ENCODE data around the gene CPE. TPM values are rescaled to one million over a fixed set of nuclear protein-coding genes. Genes with fewer than 3 reads are reported as not detected.

Gene CPE
- total and polyA plus RNA-seq, 2 donors (not counting 3 experiments of a cell fraction or from before 2014, with no cell fraction given) = 2.7 to 9.2 TPM

DNA sequence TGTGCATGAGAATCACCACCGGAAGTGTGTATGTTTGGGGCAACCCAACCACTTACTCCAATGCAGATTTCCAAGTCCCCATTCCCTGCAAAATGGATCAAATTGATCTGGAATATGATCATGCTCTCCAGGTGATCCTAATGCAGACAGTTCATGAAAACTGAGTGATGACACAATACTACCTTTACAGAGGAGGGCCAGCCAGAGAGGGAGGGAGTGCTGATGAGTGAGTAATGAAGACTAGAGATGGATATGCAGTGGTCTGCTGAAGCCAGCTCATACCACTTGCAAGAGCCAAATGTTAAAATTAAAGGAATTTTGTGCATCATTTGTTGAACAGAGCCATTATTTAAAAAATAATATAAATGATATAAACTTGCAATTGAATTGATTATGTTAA, 10.2 kb upstream of the CPE start:
- DNase-seq (ENCODE audit: low read depth, low spot score) (no peak), FAIRE-seq (no peak)
- Histone ChIP-seq H3K9ac (replicated peaks; ENCODE audit: extremely low read depth, insufficient read depth, low read length) (no peak overlapping the region), H3K9me3 (replicated peaks; ENCODE audit: control insufficient read depth, insufficient read depth, low read length) (no peaks in the 10 kb centered on the region), H3K4me1 (ENCODE audit: control insufficient read depth, extremely low read depth, insufficient read depth, low read length) (no peaks in the 10 kb centered on the region), H3K4me2 (ENCODE audit: insufficient read depth, low read length) (no peak overlapping the region), H3K9me1 (replicated peaks; ENCODE audit: control insufficient read depth, extremely low read depth, insufficient read depth, low read length) (no peaks in the 10 kb centered on the region), H3K27ac (ENCODE audit: insufficient read depth, low read depth, low read length) (no peak overlapping the region), H4K20me1 (replicated peaks; ENCODE audit: control insufficient read depth, extremely low read depth, insufficient read depth, low read length) (no peaks in the 10 kb centered on the region), H3K27me3 (ENCODE audit: control insufficient read depth in 2 of 2, insufficient read depth in 2 of 2, low read length in 2 of 2) (peaks cover 0 to 2% of the 10 kb centered on the region in 2 experiments), H3K4me3 (replicated peaks in 1 of 3; ENCODE audit: insufficient read depth in 1 of 3, low read depth in 1 of 3, low read length in 3 of 3) (no peak overlapping the region), H2AFZ (ENCODE audit: low read depth, low read length) (no peak overlapping the region), H3K79me2 (ENCODE audit: control insufficient read depth, insufficient read depth, low read length) (no peaks in the 10 kb centered on the region), H3K36me3 (ENCODE audit: control insufficient read depth in 2 of 2, extremely low read depth in 1 of 2, insufficient read depth in 2 of 2, low read length in 2 of 2) (no peaks in the 10 kb centered on the region)
- dilution Hi-C loops (cut with MboI; ENCODE audit: extremely low pct_ligation_motif_present, low sequenced_read_pairs) = no loop called here
- intact Hi-C loops (cut with micrococcal nuclease) = no loop called here
- ChIA-PET POLR2A (no interaction called here), CTCF (interaction anchor here (1.0 kb wide), 1 partner anchor 13 kb away, joined by 7 read pairs; no protein-coding TSS in a partner anchor)
- TF ChIP-seq POLR2A (IDR thresholded peaks at IDR 0.05; ENCODE audit: low read depth, low read length) (no peak), JUN (IDR thresholded peaks at IDR 0.05; ENCODE audit: borderline replicate concordance, insufficient read depth, insufficient read length, low read depth) (no peak)
- TF ChIP-seq, protein P1, sequence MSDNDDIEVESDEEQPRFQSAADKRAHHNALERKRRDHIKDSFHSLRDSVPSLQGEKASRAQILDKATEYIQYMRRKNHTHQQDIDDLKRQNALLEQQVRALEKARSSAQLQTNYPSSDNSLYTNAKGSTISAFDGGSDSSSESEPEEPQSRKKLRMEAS (IDR thresholded peaks at IDR 0.05; ENCODE audit: insufficient read depth, insufficient read length) = no peak
- BruUV-seq (replicated peaks) = no TSS peak

DNA sequence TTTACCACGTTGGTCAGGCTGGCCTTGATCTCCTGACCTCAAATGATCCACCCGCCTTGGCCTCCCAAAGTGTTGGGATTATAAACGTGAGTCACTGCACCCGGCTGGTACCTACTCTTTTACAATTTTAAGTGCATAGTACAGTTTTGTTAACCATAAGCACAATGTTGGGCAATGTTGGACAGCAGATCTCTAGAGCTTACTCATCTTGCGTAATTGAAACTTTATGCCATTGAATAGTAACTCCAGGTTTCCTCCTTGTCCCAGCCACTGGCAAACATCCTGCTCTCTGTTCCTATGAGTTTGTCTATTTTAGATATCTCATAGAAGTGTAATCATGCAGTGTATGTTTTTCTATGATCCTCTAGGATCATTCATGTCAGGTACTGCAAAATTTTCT, 9.3 kb upstream of the CPE start:
- TF ChIP-seq JUN (IDR thresholded peaks at IDR 0.05; ENCODE audit: borderline replicate concordance, insufficient read depth, insufficient read length, low read depth) = no peak
- TF ChIP-seq EZH2 (IDR thresholded peaks at IDR 0.05; ENCODE audit: borderline replicate concordance, low read depth, low read length, severe bottlenecking) = no peak
- no peak for TF ChIP-seq POLR2A (IDR thresholded peaks at IDR 0.05; ENCODE audit: low read depth, low read length)
- no peak for TF ChIP-seq MYC (IDR thresholded peaks at IDR 0.05; ENCODE audit: low read depth, low read length)
- no peak for TF ChIP-seq FOS (IDR thresholded peaks at IDR 0.05; ENCODE audit: borderline replicate concordance, insufficient read depth, low read length)
- TF ChIP-seq, protein P2, sequence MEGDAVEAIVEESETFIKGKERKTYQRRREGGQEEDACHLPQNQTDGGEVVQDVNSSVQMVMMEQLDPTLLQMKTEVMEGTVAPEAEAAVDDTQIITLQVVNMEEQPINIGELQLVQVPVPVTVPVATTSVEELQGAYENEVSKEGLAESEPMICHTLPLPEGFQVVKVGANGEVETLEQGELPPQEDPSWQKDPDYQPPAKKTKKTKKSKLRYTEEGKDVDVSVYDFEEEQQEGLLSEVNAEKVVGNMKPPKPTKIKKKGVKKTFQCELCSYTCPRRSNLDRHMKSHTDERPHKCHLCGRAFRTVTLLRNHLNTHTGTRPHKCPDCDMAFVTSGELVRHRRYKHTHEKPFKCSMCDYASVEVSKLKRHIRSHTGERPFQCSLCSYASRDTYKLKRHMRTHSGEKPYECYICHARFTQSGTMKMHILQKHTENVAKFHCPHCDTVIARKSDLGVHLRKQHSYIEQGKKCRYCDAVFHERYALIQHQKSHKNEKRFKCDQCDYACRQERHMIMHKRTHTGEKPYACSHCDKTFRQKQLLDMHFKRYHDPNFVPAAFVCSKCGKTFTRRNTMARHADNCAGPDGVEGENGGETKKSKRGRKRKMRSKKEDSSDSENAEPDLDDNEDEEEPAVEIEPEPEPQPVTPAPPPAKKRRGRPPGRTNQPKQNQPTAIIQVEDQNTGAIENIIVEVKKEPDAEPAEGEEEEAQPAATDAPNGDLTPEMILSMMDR (IDR thresholded peaks at IDR 0.05; ENCODE audit: extremely low read depth in 1 of 2, insufficient read depth in 1 of 2, low read depth in 1 of 2, low read length in 2 of 2) = no peak
- TF ChIP-seq, protein P1 (IDR thresholded peaks at IDR 0.05; ENCODE audit: insufficient read depth, insufficient read length) = no peak
- TF ChIP-seq POLR2AphosphoS5 (IDR thresholded peaks at IDR 0.05; ENCODE audit: insufficient read depth, low read depth, low read length) = no peak
- no peak for TF ChIP-seq GATA2 (IDR thresholded peaks at IDR 0.05; ENCODE audit: insufficient read depth, insufficient read length, low read depth, low read length)
- ChIA-PET POLR2A (no interaction called here), CTCF (no interaction called here)
- Histone ChIP-seq H3K9me3 (replicated peaks; ENCODE audit: control insufficient read depth, insufficient read depth, low read length) (no peaks in the 10 kb centered on the region), H2AFZ (ENCODE audit: low read depth, low read length) (no peak overlapping the region), H3K27ac (ENCODE audit: insufficient read depth, low read depth, low read length) (no peak overlapping the region), H3K4me1 (ENCODE audit: control insufficient read depth, extremely low read depth, insufficient read depth, low read length) (no peaks in the 10 kb centered on the region), H3K27me3 (ENCODE audit: control insufficient read depth in 2 of 2, insufficient read depth in 2 of 2, low read length in 2 of 2) (peaks cover 0 to 2% of the 10 kb centered on the region in 2 experiments), H3K4me2 (ENCODE audit: insufficient read depth, low read length) (no peak overlapping the region), H3K9me1 (replicated peaks; ENCODE audit: control insufficient read depth, extremely low read depth, insufficient read depth, low read length) (no peaks in the 10 kb centered on the region), H3K79me2 (ENCODE audit: control insufficient read depth, insufficient read depth, low read length) (no peaks in the 10 kb centered on the region), H3K4me3 (replicated peaks in 1 of 3; ENCODE audit: insufficient read depth in 1 of 3, low read depth in 1 of 3, low read length in 3 of 3) (no peak overlapping the region), H3K9ac (replicated peaks; ENCODE audit: extremely low read depth, insufficient read depth, low read length) (no peak overlapping the region), H3K36me3 (ENCODE audit: control insufficient read depth in 2 of 2, extremely low read depth in 1 of 2, insufficient read depth in 2 of 2, low read length in 2 of 2) (no peaks in the 10 kb centered on the region), H4K20me1 (replicated peaks; ENCODE audit: control insufficient read depth, extremely low read depth, insufficient read depth, low read length) (no peaks in the 10 kb centered on the region)
- FAIRE-seq (no peak), DNase-seq (ENCODE audit: low read depth, low spot score) (no peak)
- dilution Hi-C loops (cut with MboI; ENCODE audit: extremely low pct_ligation_motif_present, low sequenced_read_pairs) (no loop called here), intact Hi-C loops (cut with micrococcal nuclease) (no loop called here)
- BruUV-seq (replicated peaks) = no TSS peak

All from endothelial cell of umbilical vein (primary cell).